NCI-H345 treated with DMSO at 0.1 percent for 48 hours (cell line): ENCODE results near the gene BEST4.
A peak's percentile ranks its signal among the peaks of the same experiment; 100 is the strongest.
"Not testable (repeated sequence)": the region's sequence is repeated elsewhere in the genome, so short reads cannot be mapped to it uniquely, and the experiment has no call there.

Experiments used
- DNase-seq: peaks from one replicate; lab custom pipeline; 2025; ENCODE audit not compliant: unreplicated experiment; lab: John Stamatoyannopoulos, UW

Gene BEST4

GRCh38 chr1:44788120-44788860 lies at the start of gene BEST4:
BEST4 (minus strand) TSS chr1:44788170; CDS start chr1:44787705, 465 bp downstream.
- no peak for DNase-seq

- DNase-seq = peak; percentile 63
These were observed 48.0 kb upstream of the BEST4 start for GRCh38 chr1:44835738-44836675.

- DNase-seq = no peak
These were observed 46.4 kb upstream of the BEST4 start for GRCh38 chr1:44834328-44834727.

- no peak for DNase-seq
These were observed 44.2 kb upstream of the BEST4 start for GRCh38 chr1:44832056-44832705.

GRCh38 chr1:44831516-44831915 lies 43.5 kb upstream of the BEST4 start:
- peak; percentile 32 for DNase-seq

GRCh38 chr1:44830900-44831304 lies 42.9 kb upstream of the BEST4 start:
- no peak for DNase-seq

- no peak for DNase-seq
These were observed 41.8 kb upstream of the BEST4 start for GRCh38 chr1:44829506-44830384.

- DNase-seq = no peak
These were observed 41.0 kb upstream of the BEST4 start for GRCh38 chr1:44828841-44829440.

GRCh38 chr1:44828003-44828651 lies 40.2 kb upstream of the BEST4 start:
- no peak for DNase-seq

- no peak for DNase-seq
These were observed 39.4 kb upstream of the BEST4 start for GRCh38 chr1:44827197-44828002.

GRCh38 chr1:44826375-44827196 lies 38.6 kb upstream of the BEST4 start:
- no peak for DNase-seq

- not testable (repeated sequence) for DNase-seq
These were observed 36.4 kb upstream of the BEST4 start for GRCh38 chr1:44824392-44824791.

- no peak for DNase-seq
These were observed 35.0 kb upstream of the BEST4 start for GRCh38 chr1:44822981-44823451.

GRCh38 chr1:44822131-44822701 lies 34.2 kb upstream of the BEST4 start:
- no peak for DNase-seq

- DNase-seq = no peak
These were observed 33.3 kb upstream of the BEST4 start for GRCh38 chr1:44821240-44821715.

- DNase-seq = no peak
These were observed 32.6 kb upstream of the BEST4 start for GRCh38 chr1:44820328-44821239.
